Adrenal gland (tissue), 12 donors: ENCODE data around the gene RAB3IL1. TPM values are rescaled to one million over a fixed set of nuclear protein-coding genes. Genes with fewer than 3 reads are reported as not detected.
"Not testable (repeated sequence)": the region's sequence is repeated elsewhere in the genome, so short reads cannot be mapped to it uniquely, and the experiment has no call there.

Experiments
- DNase-seq, 7 donors: peaks; one replicate each; pipeline ENCODE4 v3.0.0-alpha.2; 2019 to 2020
- H3K27ac ChIP-seq, 5 donors: fragments of 200-600 bp; sonication (generic) in 4 of 5; 1 replicate in 3 of 5; 2 replicates in 2 of 5; pipeline versions ENCODE4 v1.5.1 to v1.8.0; 2016 to 2020; ENCODE audit warnings: mild to moderate bottlenecking in 1 of 5
- H3K27me3 ChIP-seq: fragments of 200-600 bp; 2 replicates; pipeline ENCODE4 v1.8.0; 2021
- H3K36me3 ChIP-seq, 2 donors: fragments of 200-600 bp; replicated peaks in 1 of 2; 1 replicate in 1 of 2; 2 replicates in 1 of 2; pipeline versions ENCODE4 v1.5.1 to v1.8.0; 2018 to 2022
- H3K4me1 ChIP-seq, 2 donors: fragments of 200-600 bp; replicated peaks in 1 of 2; 1 replicate in 1 of 2; 2 replicates in 1 of 2; pipeline versions ENCODE4 v1.5.1 to v1.8.0; 2018 to 2021
- H3K4me3 ChIP-seq, 4 donors: fragments of 200-600 bp; sonication (generic) in 3 of 4; one replicate each; pipeline ENCODE4 v1.5.1; 2016 to 2018
- H3K9me3 ChIP-seq, 3 donors: fragments of 200-600 bp; sonication (generic) in 1 of 3; replicated peaks in 1 of 3; 1 replicate in 2 of 3; 2 replicates in 1 of 3; pipeline versions ENCODE4 v1.5.1 to v1.8.0; 2016 to 2021
- POLR2A ChIP-seq, 2 donors: fragments of 450-650 bp; IDR thresholded peaks; one replicate each; pipeline ENCODE4 v1.6.1; 2017; ENCODE audit warnings: antibody characterized with exemption in 2 of 2, mild to moderate bottlenecking in 2 of 2, moderate library complexity in 1 of 2
- WGBS, 4 donors: extraction: QIAGEN DNeasy Blood & Tissue Kit in 2 of 4; methylation state at CpG; one replicate each; pipeline versions ENCODE4 v1.1.5 to v1.1.7; 2013 to 2017; 5-methylcytosine and 5-hydroxymethylcytosine counted together
- intact Hi-C, 2 donors: fragments of 100-400 bp; cut with DNase I; formaldehyde crosslinking; loops; one replicate each; pipeline versions ENCODE4 v1.14.1 to v1.15.0; 2022 to 2023
- polyA plus RNA-seq, 3 donors: library from polyadenylated mRNA; stranded (reverse); fragments of 200-250 nt in 2 of 3; fragments of 350-450 nt in 1 of 3; fragmentation: Illumina TruSeq in 1 of 3; extraction: RNeasy Lipid Tissue Mini Kit (QIAGEN cat#74804) in 1 of 3; gene quantifications; one replicate each; pipeline ENCODE4 v1.2.3, GENCODE V29; 2013 to 2014
- total RNA-seq, 9 donors: library from RNA; depleted of rRNA in 4 of 9; stranded (reverse); fragments of >200 nt in 4 of 9; fragments of 120-200 nt in 1 of 9; fragmentation: NEBNext Ultra II Directional in 1 of 9; extraction: Animal tissue kit (Norgen Biotek cat#: 25700) in 1 of 9; gene quantifications; one replicate each; pipeline versions ENCODE4 v1.1.0 to v1.2.4, GENCODE V29; 2013 to 2023
- TF ChIP-seq, protein P1 (sequence below), 6 experiments: fragments of 450-650 bp in 4 of 6; fragments of 200-600 bp in 2 of 6; sonication (generic) in 1 of 6; IDR thresholded peaks; 1 replicate in 5 of 6; 2 replicates in 1 of 6; pipeline versions ENCODE4 v1.5.1 to v1.8.0; 2016 to 2021; ENCODE audit warnings: antibody characterized with exemption in 6 of 6, mild to moderate bottlenecking in 2 of 6, moderate library complexity in 1 of 6
- donor health status: healthy with polysubstance abuse.
- donor health status: Bipolar disorder and iron deficiency.
- donor health status: DM: yes; HTN: yes; CAD: no.
- donor health status: DM: no; HTN: no; CAD: no.
- donor health status: DM: no; HTN: no; CAD: no.
- donor health status: DM: yes; HTN: yes; CAD: no.

Gene RAB3IL1
- total and polyA plus RNA-seq, 12 donors: 2.4 to 23.7 (median 17.5) TPM

DNA sequence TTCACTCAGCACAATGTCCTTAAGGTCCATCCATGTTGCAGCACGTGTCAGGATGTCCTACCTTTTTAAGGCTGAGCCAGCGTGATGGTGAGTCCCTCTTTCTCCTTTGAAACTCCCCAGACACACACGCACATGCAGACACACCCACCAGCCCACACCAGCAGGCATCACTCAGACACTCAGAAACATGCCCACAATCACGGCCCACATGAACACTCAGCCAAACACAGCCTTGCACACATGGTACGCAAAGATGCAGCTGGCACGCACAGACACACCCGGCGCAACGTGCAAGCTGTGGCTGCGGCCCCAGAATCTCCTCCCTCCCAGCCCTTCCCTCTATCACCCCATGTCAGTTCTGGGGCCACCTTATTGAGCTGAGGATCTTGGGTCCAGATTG is 34.0 kb downstream of the RAB3IL1 start:
- no peak for DNase-seq
- Histone ChIP-seq H3K36me3 (no peaks in the 10 kb centered on the region), H3K9me3 (no peaks in the 10 kb centered on the region), H3K4me1 (peaks cover 2 to 12% of the 10 kb centered on the region in 2 donors), H3K27ac (no peak overlapping the region), H3K27me3 (no peaks in the 10 kb centered on the region), H3K4me3 (no peak overlapping the region)
- intact Hi-C loops: no loop called here
- WGBS, 4 donors: 91 to 95% (median 94%) methylated on average over 10 of the region's 10 CpGs
- no peak for TF ChIP-seq POLR2A (IDR thresholded peaks at IDR 0.05)
- TF ChIP-seq, protein P1, sequence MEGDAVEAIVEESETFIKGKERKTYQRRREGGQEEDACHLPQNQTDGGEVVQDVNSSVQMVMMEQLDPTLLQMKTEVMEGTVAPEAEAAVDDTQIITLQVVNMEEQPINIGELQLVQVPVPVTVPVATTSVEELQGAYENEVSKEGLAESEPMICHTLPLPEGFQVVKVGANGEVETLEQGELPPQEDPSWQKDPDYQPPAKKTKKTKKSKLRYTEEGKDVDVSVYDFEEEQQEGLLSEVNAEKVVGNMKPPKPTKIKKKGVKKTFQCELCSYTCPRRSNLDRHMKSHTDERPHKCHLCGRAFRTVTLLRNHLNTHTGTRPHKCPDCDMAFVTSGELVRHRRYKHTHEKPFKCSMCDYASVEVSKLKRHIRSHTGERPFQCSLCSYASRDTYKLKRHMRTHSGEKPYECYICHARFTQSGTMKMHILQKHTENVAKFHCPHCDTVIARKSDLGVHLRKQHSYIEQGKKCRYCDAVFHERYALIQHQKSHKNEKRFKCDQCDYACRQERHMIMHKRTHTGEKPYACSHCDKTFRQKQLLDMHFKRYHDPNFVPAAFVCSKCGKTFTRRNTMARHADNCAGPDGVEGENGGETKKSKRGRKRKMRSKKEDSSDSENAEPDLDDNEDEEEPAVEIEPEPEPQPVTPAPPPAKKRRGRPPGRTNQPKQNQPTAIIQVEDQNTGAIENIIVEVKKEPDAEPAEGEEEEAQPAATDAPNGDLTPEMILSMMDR (IDR thresholded peaks at IDR 0.05): no peak

GRCh38 chr11:61882879-61883278 is 34.5 kb downstream of the RAB3IL1 start:
- Histone ChIP-seq H3K27ac (no peak overlapping the region), H3K4me3 (no peak overlapping the region), H3K27me3 (no peaks in the 10 kb centered on the region), H3K36me3 (no peaks in the 10 kb centered on the region), H3K4me1 (peaks cover 0 to 7% of the 10 kb centered on the region in 2 donors), H3K9me3 (no peaks in the 10 kb centered on the region)
- intact Hi-C loops: no loop called here
- DNase-seq: no peak
- WGBS, 4 donors: 80 to 96% (median 83%) methylated on average over 6 of the region's 6 CpGs
- TF ChIP-seq, protein P1 (IDR thresholded peaks at IDR 0.05): no peak
- TF ChIP-seq POLR2A (IDR thresholded peaks at IDR 0.05): no peak

DNA sequence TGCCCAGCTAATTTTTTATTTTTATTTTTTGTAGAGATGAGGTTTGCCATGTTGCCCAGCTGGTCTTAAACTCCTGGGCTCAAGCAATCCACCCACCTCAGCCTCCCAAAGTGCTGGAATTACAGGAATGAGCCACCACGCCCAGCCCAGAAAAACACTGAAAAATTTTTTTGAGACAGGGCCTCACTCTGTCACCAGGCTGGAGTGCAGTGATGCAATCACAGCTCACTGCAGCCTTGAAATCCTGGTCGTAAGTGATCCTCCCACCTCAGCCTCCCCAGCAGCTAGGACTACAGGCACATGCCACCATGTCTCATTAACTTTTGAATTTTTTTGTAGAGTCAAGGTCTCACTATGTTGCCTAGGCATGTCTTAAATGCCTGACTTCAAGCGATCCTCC is 35.1 kb downstream of the RAB3IL1 start:
- H3K4me3 ChIP-seq, H3K27ac ChIP-seq, H3K36me3 ChIP-seq, intact Hi-C loops, H3K9me3 ChIP-seq, H3K27me3 ChIP-seq, H3K4me1 ChIP-seq: not testable (repeated sequence)
- DNase-seq: peak in 1 of 7 donors; percentile 13
- WGBS, 4 donors: 76 to 87% (median 80%) methylated on average over 3 of the region's 3 CpGs

GRCh38 chr11:61881397-61881796 is 36.0 kb downstream of the RAB3IL1 start:
- no peak overlapping the region for H3K4me3 ChIP-seq
- 79 to 92% (median 85%) methylated on average over 1 to 3 of the region's 3 CpGs for WGBS, 4 donors
- no peak overlapping the region for H3K27ac ChIP-seq
- no peaks in the 10 kb centered on the region for H3K36me3 ChIP-seq
- DNase-seq: no peak
- H3K4me1 ChIP-seq: no peaks in the 10 kb centered on the region
- no peaks in the 10 kb centered on the region for H3K9me3 ChIP-seq
- TF ChIP-seq, protein P1 (IDR thresholded peaks at IDR 0.05): no peak
- TF ChIP-seq POLR2A (IDR thresholded peaks at IDR 0.05): no peak
- intact Hi-C loops: no loop called here
- H3K27me3 ChIP-seq: no peaks in the 10 kb centered on the region

GRCh38 chr11:61880454-61880853 is 36.9 kb downstream of the RAB3IL1 start:
- Histone ChIP-seq H3K4me3 (no peak overlapping the region), H3K27me3 (no peaks in the 10 kb centered on the region), H3K36me3 (no peaks in the 10 kb centered on the region), H3K4me1 (no peaks in the 10 kb centered on the region), H3K9me3 (no peaks in the 10 kb centered on the region), H3K27ac (no peak overlapping the region)
- WGBS, 4 donors: 79 to 87% (median 85%) methylated on average over 6 of the region's 6 CpGs
- intact Hi-C loops: no loop called here
- TF ChIP-seq POLR2A (IDR thresholded peaks at IDR 0.05): no peak
- TF ChIP-seq, protein P1 (IDR thresholded peaks at IDR 0.05): no peak
- no peak for DNase-seq
